GM18951 (cell line): ENCODE results near the gene NR1I3.

Source experiments
- POLR2A ChIP-seq: IDR thresholded peaks from 4 replicates; pipeline ENCODE4 v1.6.1; 2011; ENCODE audit warnings: mild to moderate bottlenecking; ENCODE audit not compliant: insufficient read length, insufficient read depth; ENCODE audit errors: extremely low read depth
- in situ Hi-C: fragments of 300-500 bp; cut with MboI; formaldehyde crosslinking; loops from one replicate; pipeline ENCODE4 v1.12.0; 2022; ENCODE audit warnings: low sequenced_read_pairs, mixed read lengths, inconsistent platforms; ENCODE audit not compliant: unreplicated experiment

The NR1I3 gene

GRCh38 chr1:161218301-161219077 is 19.5 kb downstream of the NR1I3 start:
- in situ Hi-C loops: no loop called here
- no peak for TF ChIP-seq POLR2A

GRCh38 chr1:161217831-161218230 is 20.2 kb downstream of the NR1I3 start:
- in situ Hi-C loops: no loop called here

GRCh38 chr1:161216945-161217712 is 20.9 kb downstream of the NR1I3 start:
- in situ Hi-C loops: no loop called here

More at GRCh38 chr1:161217831-161218230, 20.2 kb downstream of the NR1I3 start:
- no peak for TF ChIP-seq POLR2A

GRCh38 chr1:161215076-161215475 is 22.9 kb downstream of the NR1I3 start, which contains the start of gene FCER1G:
FCER1G (plus strand) TSS chr1:161215295; CDS start chr1:161215322, 27 bp downstream.
- in situ Hi-C loops: no loop called here

More at GRCh38 chr1:161216945-161217712, 20.9 kb downstream of the NR1I3 start:
- TF ChIP-seq POLR2A: no peak

GRCh38 chr1:161214369-161214768 is 23.6 kb downstream of the NR1I3 start:
- in situ Hi-C loops: no loop called here
- no peak for TF ChIP-seq POLR2A

More at GRCh38 chr1:161215076-161215475, 22.9 kb downstream of the NR1I3 start, which contains the start of gene FCER1G:
- no peak for TF ChIP-seq POLR2A

- TF ChIP-seq POLR2A: no peak
- in situ Hi-C loops: no loop called here
Observed at GRCh38 chr1:161209790-161210409, 28.1 kb downstream of the NR1I3 start.

- in situ Hi-C loops: no loop called here
Observed at GRCh38 chr1:161207173-161207572, 30.8 kb downstream of the NR1I3 start.

GRCh38 chr1:161206411-161207140 is 31.4 kb downstream of the NR1I3 start:
- no peak for TF ChIP-seq POLR2A
- in situ Hi-C loops: no loop called here

More at GRCh38 chr1:161207173-161207572, 30.8 kb downstream of the NR1I3 start:
- TF ChIP-seq POLR2A: no peak

GRCh38 chr1:161201836-161202712 is 35.9 kb downstream of the NR1I3 start, which contains the start of gene NDUFS2:
NDUFS2 (plus strand) TSS chr1:161202367; CDS start chr1:161202386, 19 bp downstream.
- in situ Hi-C loops: no loop called here
- TF ChIP-seq POLR2A: peak; percentile 90

- in situ Hi-C loops: no loop called here
- TF ChIP-seq POLR2A: no peak
Observed at GRCh38 chr1:161200992-161201835, 36.8 kb downstream of the NR1I3 start.
